Eye (tissue), 1 donor: ENCODE data around the gene KRTAP12-3.

Experiments
- DNase-seq: peaks from one replicate; pipeline ENCODE4 v3.0.0-alpha.2; 2015

The KRTAP12-3 gene

GRCh38 chr21:44703731-44704635, 46.3 kb downstream of the KRTAP12-3 start:
- no peak for DNase-seq

GRCh38 chr21:44704636-44705001, 46.9 kb downstream of the KRTAP12-3 start:
- DNase-seq, result no peak

- no peak for DNase-seq
Observed at GRCh38 chr21:44706026-44706705, 48.4 kb downstream of the KRTAP12-3 start.

- no peak for DNase-seq
Observed at GRCh38 chr21:44706706-44707581, 49.2 kb downstream of the KRTAP12-3 start.
